GM23248 (cell line): Measurements from ENCODE around the gene KDM1A. TPM values are rescaled to one million over a fixed set of nuclear protein-coding genes. Genes with fewer than 3 reads are reported as not detected.

ENCODE experiments used
- DNase-seq: peaks from one replicate; pipeline ENCODE4 v3.0.0-alpha.2; 2015
- H2AFZ ChIP-seq: fragments of 200-600 bp; sonication (generic); 2 replicates; pipeline ENCODE4 v1.6.1; 2016; ENCODE audit warnings: antibody characterized with exemption
- H3F3A ChIP-seq: fragments of 200-600 bp; sonication (generic); 2 replicates; pipeline ENCODE4 v1.6.1; 2016; ENCODE audit warnings: mild to moderate bottlenecking, antibody characterized with exemption, mixed run types; ENCODE audit not compliant: insufficient read depth
- H3K27ac ChIP-seq: fragments of 200-600 bp; sonication (generic); 2 replicates; pipeline ENCODE4 v1.5.1; 2016; ENCODE audit warnings: mild to moderate bottlenecking
- H3K27me3 ChIP-seq: fragments of 200-600 bp; sonication (generic); replicated peaks from 2 replicates; pipeline ENCODE4 v1.6.1; 2016; ENCODE audit warnings: mild to moderate bottlenecking; ENCODE audit not compliant: insufficient read depth
- H3K36me3 ChIP-seq: fragments of 200-600 bp; sonication (generic); 2 replicates; pipeline ENCODE4 v1.6.1; 2016; ENCODE audit warnings: low read depth, mild to moderate bottlenecking
- H3K4me1 ChIP-seq: fragments of 200-600 bp; sonication (generic); 2 replicates; pipeline ENCODE4 v1.6.1; 2016; ENCODE audit warnings: mild to moderate bottlenecking; ENCODE audit not compliant: insufficient read depth
- H3K4me2 ChIP-seq: fragments of 200-600 bp; sonication (generic); one replicate; pipeline ENCODE4 v1.6.1; 2016; ENCODE audit warnings: mild to moderate bottlenecking; ENCODE audit not compliant: unreplicated experiment
- H3K4me3 ChIP-seq: fragments of 200-600 bp; sonication (generic); 2 replicates; pipeline ENCODE4 v1.5.1; 2016; ENCODE audit warnings: mild to moderate bottlenecking
- H3K79me2 ChIP-seq: fragments of 200-600 bp; sonication (generic); 2 replicates; pipeline ENCODE4 v1.6.1; 2016; ENCODE audit warnings: mild to moderate bottlenecking; ENCODE audit not compliant: insufficient read depth
- H3K9ac ChIP-seq: fragments of 200-600 bp; sonication (generic); 2 replicates; pipeline ENCODE4 v1.6.1; 2016; ENCODE audit warnings: mild to moderate bottlenecking
- H3K9me2 ChIP-seq: fragments of 200-600 bp; sonication (generic); 2 replicates; pipeline ENCODE4 v1.6.1; 2016; ENCODE audit warnings: mixed run types, mild to moderate bottlenecking, moderate library complexity; ENCODE audit not compliant: insufficient read depth
- H3K9me3 ChIP-seq: fragments of 200-600 bp; sonication (generic); one replicate; pipeline ENCODE4 v1.6.1; 2017; ENCODE audit warnings: low read depth
- H4K20me1 ChIP-seq: fragments of 200-600 bp; sonication (generic); 2 replicates; pipeline ENCODE4 v1.6.0; 2016; ENCODE audit not compliant: insufficient read depth
- EZH2 ChIP-seq: fragments of 200-600 bp; sonication (generic); IDR thresholded peaks from 2 replicates; pipeline ENCODE4 v1.6.1; 2018; ENCODE audit warnings: antibody characterized with exemption, mild to moderate bottlenecking; ENCODE audit not compliant: insufficient read depth, poor library complexity, severe bottlenecking
- EZH2phosphoT487 ChIP-seq: fragments of 200-600 bp; sonication (generic); IDR thresholded peaks from 2 replicates; pipeline ENCODE4 v1.6.1; 2018; ENCODE audit warnings: antibody characterized with exemption, moderate library complexity, mild to moderate bottlenecking, low read depth; ENCODE audit not compliant: insufficient read depth
- WGBS, 2 experiments: methylation state at CpG; one replicate each; pipeline ENCODE4 v1.1.6; 2015 to 2017; ENCODE audit warnings: low lambda C conversion rate in 2 of 2, low coverage in 1 of 2; ENCODE audit errors: missing lambda C conversion rate in 2 of 2; 5-methylcytosine and 5-hydroxymethylcytosine counted together
- in situ Hi-C: fragments of 300-500 bp; cut with MboI; formaldehyde crosslinking; loops from 2 replicates; pipeline ENCODE4 v1.15.0; 2020
- polyA plus RNA-seq: library from polyadenylated mRNA; unstranded; fragments of >200 nt; fragmentation: Nextera tagmentation; extraction: Ambion mirVana; gene quantifications from 2 replicates; pipeline ENCODE4 v1.2.1, GENCODE V29; 2016
- total RNA-seq: library from RNA; depleted of rRNA; stranded (reverse); fragments of >200 nt; shearing (Covaris generic); gene quantifications from 2 replicates; pipeline ENCODE4 v1.2.3, GENCODE V29; 2014

KDM1A gene
- total and polyA plus RNA-seq, 2 experiments from 2014 or later, result 30.3 to 62.5 TPM

- DNase-seq, result no peak
- H3K27ac ChIP-seq, result no peak overlapping the region
- no peaks in the 10 kb centered on the region for H3K9me3 ChIP-seq
- no peaks in the 10 kb centered on the region for H3F3A ChIP-seq
- H3K79me2 ChIP-seq, result peaks cover 33% of the 10 kb centered on the region; the same call in 1 of the 2 replicates
- TF ChIP-seq EZH2phosphoT487 (no peak), EZH2 (no peak)
- 100% methylated on average over 1 of the region's 1 CpG for WGBS, 2 experiments
- no peak overlapping the region for H3K9ac ChIP-seq
- no peaks in the 10 kb centered on the region for H4K20me1 ChIP-seq
- no peaks in the 10 kb centered on the region for H3K9me2 ChIP-seq
- H3K4me3 ChIP-seq, result no peak overlapping the region
- no peak overlapping the region for H2AFZ ChIP-seq
- H3K4me1 ChIP-seq, result no peaks in the 10 kb centered on the region
- H3K36me3 ChIP-seq, result peaks cover 32% of the 10 kb centered on the region
- in situ Hi-C loops, result loop anchor here (10.0 kb wide), 1 partner anchor 185 kb away; no protein-coding TSS in a partner anchor
- H3K27me3 ChIP-seq, result no peaks in the 10 kb centered on the region
- H3K4me2 ChIP-seq, result no peak overlapping the region
Observed at GRCh38 chr1:23090056-23090455, 70.8 kb downstream of the KDM1A start.

- Histone ChIP-seq H3K9me2 (no peaks in the 10 kb centered on the region), H4K20me1 (no peaks in the 10 kb centered on the region), H3F3A (no peaks in the 10 kb centered on the region), H3K9ac (no peak overlapping the region), H3K36me3 (peaks cover 28% of the 10 kb centered on the region), H3K4me3 (no peak overlapping the region), H3K9me3 (no peaks in the 10 kb centered on the region), H2AFZ (no peak overlapping the region), H3K27ac (no peak overlapping the region), H3K4me2 (no peak overlapping the region), H3K27me3 (no peaks in the 10 kb centered on the region), H3K4me1 (no peaks in the 10 kb centered on the region), H3K79me2 (peaks cover 46% of the 10 kb centered on the region)
- in situ Hi-C loops, result loop anchor here (10.0 kb wide), 1 partner anchor 183 kb away; no protein-coding TSS in a partner anchor
- no peak for TF ChIP-seq EZH2
- TF ChIP-seq EZH2phosphoT487, result no peak
- 93 to 96% methylated on average over 7 of the region's 7 CpGs for WGBS, 2 experiments
- no peak for DNase-seq
Observed at GRCh38 chr1:23091545-23091944, 72.3 kb downstream of the KDM1A start.

GRCh38 chr1:23092447-23092846, 73.2 kb downstream of the KDM1A start:
- Histone ChIP-seq H3K79me2 (peaks cover 50% of the 10 kb centered on the region), H3K4me3 (no peak overlapping the region), H3K9me3 (no peaks in the 10 kb centered on the region), H3K9me2 (no peaks in the 10 kb centered on the region), H3K36me3 (peaks cover 28% of the 10 kb centered on the region), H3K4me1 (no peaks in the 10 kb centered on the region), H2AFZ (no peak overlapping the region), H4K20me1 (no peaks in the 10 kb centered on the region), H3F3A (no peaks in the 10 kb centered on the region), H3K27me3 (no peaks in the 10 kb centered on the region), H3K27ac (no peak overlapping the region), H3K4me2 (no peak overlapping the region), H3K9ac (no peak overlapping the region)
- in situ Hi-C loops, result loop anchor here (10.0 kb wide), 1 partner anchor 182 kb away; no protein-coding TSS in a partner anchor
- DNase-seq, result no peak
- no peak for TF ChIP-seq EZH2phosphoT487
- WGBS, 2 experiments, result 61 to 64% methylated on average over 12 of the region's 12 CpGs

- H3K27me3 ChIP-seq, result no peaks in the 10 kb centered on the region
- no peaks in the 10 kb centered on the region for H3K9me2 ChIP-seq
- H3K9ac ChIP-seq, result no peak overlapping the region
- no peaks in the 10 kb centered on the region for H3K9me3 ChIP-seq
- H3K36me3 ChIP-seq, result peaks cover 15% of the 10 kb centered on the region
- peak; percentile 53 for DNase-seq
- H2AFZ ChIP-seq, result no peak overlapping the region
- in situ Hi-C loops, result loop anchor here (5.0 to 10.0 kb wide), 2 partner anchors 90 to 177 kb away; no protein-coding TSS in a partner anchor
- TF ChIP-seq EZH2phosphoT487 (no peak), EZH2 (no peak)
- no peaks in the 10 kb centered on the region for H4K20me1 ChIP-seq
- WGBS, 2 experiments, result 49 to 57% methylated on average over 6 of the region's 6 CpGs
- no peak overlapping the region for H3K27ac ChIP-seq
- peaks cover 42% of the 10 kb centered on the region for H3K4me1 ChIP-seq
- H3F3A ChIP-seq, result peaks cover 41% of the 10 kb centered on the region
- no peak overlapping the region for H3K4me3 ChIP-seq
- H3K79me2 ChIP-seq, result peaks cover 60% of the 10 kb centered on the region
- H3K4me2 ChIP-seq, result no peak overlapping the region
Observed at GRCh38 chr1:23097316-23097715, 78.0 kb downstream of the KDM1A start.
